KMS-11 (cell line): ENCODE measurements around the gene NHSL1.

Source experiments
- H2AFZ ChIP-seq: fragments of 200-600 bp; sonication (generic); 2 replicates; pipeline ENCODE4 v1.6.1; 2016; ENCODE audit warnings: antibody characterized with exemption, mixed run types, low read depth
- H3K27ac ChIP-seq: fragments of 200-600 bp; sonication (generic); 2 replicates; pipeline ENCODE4 v1.6.1; 2016; ENCODE audit warnings: mild to moderate bottlenecking, mixed run types
- H3K27me3 ChIP-seq: fragments of 200-600 bp; sonication (generic); 2 replicates; pipeline ENCODE4 v1.6.1; 2017; ENCODE audit warnings: mild to moderate bottlenecking, low read depth, mixed run types, moderate library complexity; ENCODE audit not compliant: insufficient read depth
- H3K36me3 ChIP-seq: fragments of 200-600 bp; sonication (generic); 2 replicates; pipeline ENCODE4 v1.6.1; 2017; ENCODE audit warnings: mild to moderate bottlenecking, mixed run types; ENCODE audit not compliant: insufficient read depth
- H3K4me1 ChIP-seq: fragments of 200-600 bp; sonication (generic); 2 replicates; pipeline ENCODE4 v1.6.1; 2016; ENCODE audit warnings: mild to moderate bottlenecking, low read depth, mixed run types; ENCODE audit not compliant: poor library complexity, severe bottlenecking
- H3K4me2 ChIP-seq: fragments of 200-600 bp; sonication (generic); 2 replicates; pipeline ENCODE4 v1.7.0; 2016; ENCODE audit warnings: mild to moderate bottlenecking, mixed run types
- H3K4me3 ChIP-seq: fragments of 200-600 bp; sonication (generic); IDR thresholded peaks from 2 replicates; pipeline ENCODE4 v1.6.1; 2017; ENCODE audit warnings: low read depth, low read length, mixed read lengths; ENCODE audit not compliant: insufficient read depth
- H3K79me2 ChIP-seq: fragments of 200-600 bp; sonication (generic); 2 replicates; pipeline ENCODE4 v1.6.1; 2016; ENCODE audit warnings: low read depth, mixed run types; ENCODE audit not compliant: insufficient read depth
- H3K9ac ChIP-seq: fragments of 200-600 bp; sonication (generic); 2 replicates; pipeline ENCODE4 v1.6.1; 2016; ENCODE audit warnings: mild to moderate bottlenecking, mixed run types
- H4K20me1 ChIP-seq: fragments of 200-600 bp; sonication (generic); 2 replicates; pipeline ENCODE4 v1.6.1; 2016; ENCODE audit warnings: mild to moderate bottlenecking, mixed run types; ENCODE audit not compliant: insufficient read depth
- TF ChIP-seq, protein P1 (sequence below): fragments of 200-600 bp; sonication (generic); conservative IDR thresholded peaks from 2 replicates; pipeline ENCODE4 v1.6.1; 2017; ENCODE audit warnings: low read depth, mild to moderate bottlenecking, antibody characterized with exemption, low read length, moderate library complexity, mixed read lengths

NHSL1 gene

DNA sequence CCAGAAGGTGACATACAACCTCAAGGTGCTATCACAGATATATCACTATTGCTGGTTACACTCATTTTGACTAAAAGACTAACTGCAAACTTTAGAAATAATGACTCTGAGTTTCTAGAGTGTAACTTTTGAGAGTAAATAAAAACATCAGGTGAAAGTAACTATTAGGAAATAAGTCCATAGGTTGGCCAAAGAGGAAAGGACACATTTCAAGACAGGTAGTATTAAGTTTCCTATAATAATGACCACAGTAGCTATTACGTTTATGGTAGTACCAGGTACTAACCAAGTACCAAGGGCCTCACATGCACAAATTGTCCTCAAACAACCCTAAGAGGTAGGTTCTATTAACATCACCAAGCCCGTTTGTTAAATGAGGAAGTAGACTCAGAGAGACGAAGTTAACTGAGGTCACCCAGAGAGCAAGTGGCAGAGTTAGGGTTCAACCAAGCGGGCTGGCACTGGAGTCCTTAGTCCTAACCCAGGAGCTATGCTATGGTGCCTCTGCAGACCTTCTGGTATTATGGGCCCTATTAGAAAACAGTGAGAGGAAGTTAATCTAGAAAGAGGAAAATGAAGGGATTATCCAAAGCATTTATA is 58.4 kb downstream of the NHSL1 start:
- Histone ChIP-seq H2AFZ (no peak overlapping the region), H3K4me1 (no peaks in the 10 kb centered on the region), H4K20me1 (no peaks in the 10 kb centered on the region)

DNA sequence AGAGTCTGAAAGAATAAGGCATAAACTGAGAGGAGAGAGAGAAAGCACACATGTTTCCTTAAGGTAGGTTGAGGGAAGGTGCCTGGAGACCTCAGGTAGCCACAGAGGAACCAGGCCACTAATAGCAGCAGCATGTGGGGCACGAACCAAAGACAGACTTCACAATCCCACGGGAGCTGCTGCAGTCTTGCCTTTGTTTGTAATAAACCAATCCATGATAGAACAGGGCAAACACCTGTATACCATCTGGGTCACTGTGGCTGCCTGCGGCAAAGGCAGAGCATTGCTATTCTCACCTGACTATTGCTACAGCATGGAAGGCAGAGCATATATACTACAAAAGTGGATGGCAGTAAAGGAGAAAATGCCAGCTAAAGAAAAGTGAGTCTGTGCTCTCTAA is 59.0 kb downstream of the NHSL1 start:
- no peaks in the 10 kb centered on the region for H3K4me1 ChIP-seq
- H3K27ac ChIP-seq: no peak overlapping the region
- no peaks in the 10 kb centered on the region for H3K79me2 ChIP-seq
- H3K9ac ChIP-seq: no peak overlapping the region
- no peaks in the 10 kb centered on the region for H3K36me3 ChIP-seq
- no peak overlapping the region for H2AFZ ChIP-seq
- H4K20me1 ChIP-seq: no peaks in the 10 kb centered on the region
- no peak overlapping the region for H3K4me3 ChIP-seq
- H3K27me3 ChIP-seq: no peaks in the 10 kb centered on the region
- TF ChIP-seq, protein P1, sequence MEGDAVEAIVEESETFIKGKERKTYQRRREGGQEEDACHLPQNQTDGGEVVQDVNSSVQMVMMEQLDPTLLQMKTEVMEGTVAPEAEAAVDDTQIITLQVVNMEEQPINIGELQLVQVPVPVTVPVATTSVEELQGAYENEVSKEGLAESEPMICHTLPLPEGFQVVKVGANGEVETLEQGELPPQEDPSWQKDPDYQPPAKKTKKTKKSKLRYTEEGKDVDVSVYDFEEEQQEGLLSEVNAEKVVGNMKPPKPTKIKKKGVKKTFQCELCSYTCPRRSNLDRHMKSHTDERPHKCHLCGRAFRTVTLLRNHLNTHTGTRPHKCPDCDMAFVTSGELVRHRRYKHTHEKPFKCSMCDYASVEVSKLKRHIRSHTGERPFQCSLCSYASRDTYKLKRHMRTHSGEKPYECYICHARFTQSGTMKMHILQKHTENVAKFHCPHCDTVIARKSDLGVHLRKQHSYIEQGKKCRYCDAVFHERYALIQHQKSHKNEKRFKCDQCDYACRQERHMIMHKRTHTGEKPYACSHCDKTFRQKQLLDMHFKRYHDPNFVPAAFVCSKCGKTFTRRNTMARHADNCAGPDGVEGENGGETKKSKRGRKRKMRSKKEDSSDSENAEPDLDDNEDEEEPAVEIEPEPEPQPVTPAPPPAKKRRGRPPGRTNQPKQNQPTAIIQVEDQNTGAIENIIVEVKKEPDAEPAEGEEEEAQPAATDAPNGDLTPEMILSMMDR: no peak
- H3K4me2 ChIP-seq: no peak overlapping the region

More for the DNA sequence above, 58.4 kb downstream of the NHSL1 start:
- Histone ChIP-seq H3K4me3 (no peak overlapping the region), H3K79me2 (no peaks in the 10 kb centered on the region), H3K9ac (no peak overlapping the region), H3K4me2 (no peak overlapping the region), H3K27me3 (no peaks in the 10 kb centered on the region), H3K36me3 (no peaks in the 10 kb centered on the region), H3K27ac (no peak overlapping the region)
- TF ChIP-seq, protein P1: no peak

DNA sequence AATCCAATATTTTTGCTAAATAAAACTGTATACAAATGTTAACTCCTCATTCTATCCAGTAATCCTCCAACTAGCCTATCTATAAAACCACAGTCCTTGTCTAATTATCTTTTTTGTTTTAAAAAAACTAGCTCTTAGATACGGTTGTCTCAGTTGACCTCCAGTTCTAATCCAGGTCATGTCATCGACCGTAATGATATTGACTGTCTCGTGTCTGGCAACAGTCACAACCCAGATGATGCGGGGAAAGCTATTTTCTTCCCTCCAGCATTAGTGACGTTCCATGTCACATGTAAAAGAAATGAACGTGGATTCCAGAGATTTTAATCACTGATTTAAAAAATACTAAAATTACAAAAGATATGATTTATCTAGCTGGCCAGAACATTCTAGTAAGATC is 59.7 kb downstream of the NHSL1 start:
- H3K4me2 ChIP-seq: no peak overlapping the region
- TF ChIP-seq, protein P1: no peak
- H3K27me3 ChIP-seq: no peaks in the 10 kb centered on the region
- H3K79me2 ChIP-seq: no peaks in the 10 kb centered on the region
- no peak overlapping the region for H3K27ac ChIP-seq
- no peaks in the 10 kb centered on the region for H3K4me1 ChIP-seq
- H3K4me3 ChIP-seq: no peak overlapping the region
- no peaks in the 10 kb centered on the region for H4K20me1 ChIP-seq
- H2AFZ ChIP-seq: no peak overlapping the region
- H3K36me3 ChIP-seq: no peaks in the 10 kb centered on the region
- H3K9ac ChIP-seq: no peak overlapping the region

DNA sequence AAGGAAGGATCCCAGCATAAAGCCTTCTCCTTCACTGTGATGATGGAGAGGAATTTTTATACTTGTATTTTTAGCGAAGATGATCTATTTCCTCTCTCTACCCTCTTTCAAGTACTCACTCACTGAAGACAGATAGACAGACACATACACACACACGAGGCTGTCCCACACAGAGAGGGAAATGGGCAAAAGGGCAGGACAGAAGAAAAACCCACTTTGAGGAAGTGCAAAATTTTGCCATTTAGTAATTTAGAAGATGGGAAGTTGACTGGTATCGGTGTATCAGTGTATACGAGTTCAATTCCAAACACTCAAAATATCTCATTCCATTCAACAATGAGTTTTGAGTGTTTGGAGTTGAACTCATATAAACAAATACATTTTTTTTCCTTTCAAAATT is 64.4 kb downstream of the NHSL1 start:
- Histone ChIP-seq H3K4me1 (no peaks in the 10 kb centered on the region), H4K20me1 (no peaks in the 10 kb centered on the region), H3K27ac (no peak overlapping the region), H3K36me3 (no peaks in the 10 kb centered on the region), H2AFZ (no peak overlapping the region), H3K9ac (no peak overlapping the region), H3K79me2 (no peaks in the 10 kb centered on the region), H3K4me3 (no peak overlapping the region), H3K4me2 (no peak overlapping the region), H3K27me3 (no peaks in the 10 kb centered on the region)
- TF ChIP-seq, protein P1: no peak
